Sigmoid colon (tissue), 4 donors: Measurements from ENCODE around the gene SPATC1L.

Source experiments
- CTCF ChIP-seq, 4 experiments: fragments of 450-650 bp in 3 of 4; fragments of 200-600 bp in 1 of 4; IDR thresholded peaks; one replicate each; pipeline ENCODE4 v1.5.1; 2016 to 2019; ENCODE audit warnings: antibody characterized with exemption in 4 of 4, mild to moderate bottlenecking in 3 of 4, moderate library complexity in 2 of 4
- EP300 ChIP-seq, 4 donors: sonication (generic); formaldehyde crosslinking; IDR thresholded peaks; one replicate each; pipeline ENCODE4 v1.6.1; 2017; ENCODE audit warnings: antibody characterized with exemption in 4 of 4
- POLR2A ChIP-seq, 2 donors: fragments of 450-650 bp; IDR thresholded peaks; one replicate each; pipeline ENCODE4 v1.6.1; 2016; ENCODE audit warnings: antibody characterized with exemption in 2 of 2, mild to moderate bottlenecking in 2 of 2, moderate library complexity in 2 of 2

DNA sequence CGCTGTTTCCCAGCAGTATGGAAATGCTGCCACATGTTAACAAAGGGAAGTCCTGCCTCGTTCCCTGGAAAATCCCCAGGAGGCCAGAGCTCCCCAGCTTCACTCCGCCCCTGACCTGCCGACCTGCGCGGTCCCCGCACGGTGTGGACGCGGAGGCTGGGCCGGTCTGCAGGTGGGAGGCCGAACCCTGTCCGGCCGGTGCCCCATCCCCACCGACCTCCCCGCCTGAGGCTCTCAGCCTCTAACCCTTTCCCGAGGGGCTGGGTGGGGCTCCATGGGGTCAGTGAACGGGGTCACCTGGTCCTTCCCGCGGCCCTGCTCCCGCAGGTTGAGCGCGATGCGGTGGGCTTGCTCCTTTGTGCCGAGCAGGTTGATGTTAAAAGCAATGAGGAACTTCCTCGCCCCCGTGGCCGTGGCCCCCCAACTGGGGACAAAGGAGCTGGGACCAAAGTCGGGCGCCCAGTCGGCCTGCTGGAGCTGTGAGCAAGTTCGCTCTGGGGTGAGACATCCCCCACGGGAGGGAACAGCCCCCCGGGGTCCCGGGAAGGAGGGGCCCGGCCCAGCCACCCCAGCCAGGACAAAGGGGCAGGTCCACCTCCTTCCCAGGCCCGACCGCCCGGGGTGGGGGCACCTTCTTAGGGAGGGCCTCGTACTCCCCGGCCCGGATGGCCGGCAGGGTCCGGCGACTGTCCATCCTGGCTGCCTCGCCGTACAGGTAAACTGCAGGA is 32.8 kb downstream of the SPATC1L start:
- TF ChIP-seq CTCF (IDR thresholded peaks at IDR 0.05) (no peak), POLR2A (IDR thresholded peaks at IDR 0.05) (no peak), EP300 (IDR thresholded peaks at IDR 0.05) (no peak)
